T-cell (primary cell): ENCODE results near the gene CDCA4. TPM values are rescaled to one million over a fixed set of nuclear protein-coding genes. Genes with fewer than 3 reads are reported as not detected.
A peak's percentile ranks its signal among the peaks of the same experiment; 100 is the strongest.

Source experiments
- ATAC-seq, 4 experiments: fragments of 200-7000 bp in 3 of 4; fragments of 150-1000 bp in 1 of 4; cut with Tn5 transposase; replicated peaks in 1 of 4; 1 replicate in 3 of 4; 2 replicates in 1 of 4; pipeline ENCODE4 v1.10.0; 2021; ENCODE audit warnings: moderate library complexity in 3 of 4, mild to moderate bottlenecking in 2 of 4, moderate number of reproducible peaks in 1 of 4
- CTCF ChIA-PET, 2 donors: fragments of 300-600 bp; sonication (Branson Sonifier 250); formaldehyde crosslinking; loops; one replicate each; lab custom pipeline; 2022; ENCODE audit warnings: antibody characterized with exemption in 2 of 2; lab: Charles Lee
- POLR2A ChIA-PET, 2 donors: fragments of 300-600 bp; sonication (Branson Sonifier 250); formaldehyde crosslinking; loops; one replicate each; lab custom pipeline; 2022; ENCODE audit warnings: antibody characterized with exemption in 2 of 2; lab: Charles Lee
- DNase-seq, 35 experiments: peaks; one replicate each; pipeline versions ENCODE4 v3.0.0 to v3.0.0-alpha.2; 2013 to 2023
- H3K27ac ChIP-seq: one replicate; pipeline ENCODE4 v1.5.1; 2013; ENCODE audit warnings: low read length
- H3K27me3 ChIP-seq, 2 experiments: replicated peaks in 1 of 2; 1 replicate in 1 of 2; 2 replicates in 1 of 2; pipeline versions ENCODE4 v1.6.1 to v1.7.0; 2013; ENCODE audit warnings: low read length in 1 of 2, mixed read lengths in 1 of 2; ENCODE audit not compliant: control insufficient read depth in 2 of 2, insufficient read depth in 2 of 2; ENCODE audit errors: extremely low read depth in 1 of 2
- H3K36me3 ChIP-seq, 2 donors: 1 replicate in 1 of 2; 2 replicates in 1 of 2; pipeline versions ENCODE4 v1.6.1 to v1.7.0; 2013; ENCODE audit warnings: low read length in 1 of 2; ENCODE audit not compliant: control insufficient read depth in 2 of 2, insufficient read depth in 1 of 2; ENCODE audit errors: extremely low read depth in 1 of 2
- H3K4me1 ChIP-seq, 2 experiments: 1 replicate in 1 of 2; 2 replicates in 1 of 2; pipeline versions ENCODE4 v1.6.1 to v1.7.0; 2013; ENCODE audit warnings: low read length in 2 of 2, mixed read lengths in 1 of 2; ENCODE audit not compliant: insufficient read depth in 2 of 2, control insufficient read depth in 1 of 2; ENCODE audit errors: extremely low read depth in 1 of 2
- H3K4me3 ChIP-seq, 2 donors: 1 replicate in 1 of 2; 2 replicates in 1 of 2; pipeline versions ENCODE4 v1.5.1 to v1.7.0; 2013; ENCODE audit warnings: mild to moderate bottlenecking in 2 of 2, low read length in 1 of 2, moderate library complexity in 1 of 2; ENCODE audit not compliant: control insufficient read depth in 1 of 2; ENCODE audit errors: extremely low read depth in 1 of 2
- H3K9me3 ChIP-seq: 2 replicates; pipeline ENCODE4 v1.7.0; 2013
- H3K27ac Mint-ChIP-seq, 2 donors: one replicate each; pipeline ENCODE4 v1.8.0; 2020 to 2021; ENCODE audit warnings: mild to moderate bottlenecking in 2 of 2, mixed read lengths in 2 of 2
- H3K27me3 Mint-ChIP-seq, 2 donors: one replicate each; pipeline ENCODE4 v1.8.0; 2021 to 2022; ENCODE audit warnings: mixed read lengths in 2 of 2
- H3K36me3 Mint-ChIP-seq: one replicate; pipeline ENCODE4 v1.8.0; 2021; ENCODE audit warnings: mixed read lengths
- H3K4me1 Mint-ChIP-seq, 3 donors: one replicate each; pipeline ENCODE4 v1.8.0; 2020 to 2022; ENCODE audit warnings: mixed read lengths in 3 of 3, mild to moderate bottlenecking in 1 of 3
- H3K4me3 Mint-ChIP-seq, 3 donors: one replicate each; pipeline ENCODE4 v1.8.0; 2020 to 2022; ENCODE audit warnings: mild to moderate bottlenecking in 3 of 3, mixed read lengths in 3 of 3, moderate library complexity in 3 of 3
- H3K9me3 Mint-ChIP-seq, 3 donors: one replicate each; pipeline ENCODE4 v1.8.0; 2020 to 2022; ENCODE audit warnings: mixed read lengths in 3 of 3
- WGBS: methylation state at CpG from one replicate; pipeline ENCODE4 v1.1.5; 2013; ENCODE audit warnings: missing lambda C conversion rate; ENCODE audit not compliant: insufficient coverage; 5-methylcytosine and 5-hydroxymethylcytosine counted together
- total RNA-seq, 35 experiments: library from RNA in 6 of 35; stranded (reverse) in 6 of 35; fragments of 120-200 nt in 1 of 35; gene quantifications; one replicate each; pipeline versions ENCODE4 v1.2.1 to v1.2.4 and lab custom pipeline; 2013 to 2026

CDCA4 gene
- total RNA-seq, 5 donors from 2014 or later (not counting 1 experiment from before 2014, with no cell fraction given) = 13.0 to 20.1 (median 15.8) TPM

- no peaks in the 10 kb centered on the region for H3K36me3 ChIP-seq
- no peaks in the 10 kb centered on the region for H3K36me3 Mint-ChIP-seq
- peaks cover 68 to 81% (median 78%) of the 10 kb centered on the region in 3 donors for H3K4me1 Mint-ChIP-seq
- peak in 10 of 35 experiments; percentile 33 to 76 (median 50) for DNase-seq
- ChIA-PET POLR2A (no interaction called here), CTCF (interaction anchor here in 1 of 2 donors (0.6 kb wide), 1 partner anchor 111 kb away, joined by 4 read pairs; no protein-coding TSS in a partner anchor)
- H3K27me3 ChIP-seq = peaks cover 0 to 4% of the 10 kb centered on the region in 2 experiments
- no peak overlapping the region for H3K4me3 ChIP-seq
- H3K4me1 ChIP-seq = peaks cover 34 to 89% of the 10 kb centered on the region in 2 experiments
- peak overlapping the region; percentile 97 to 98 for H3K27ac Mint-ChIP-seq
- H3K9me3 ChIP-seq = no peaks in the 10 kb centered on the region
- peak in 3 of 4 experiments; percentile 21 to 28 (median 24) for ATAC-seq
- 29% methylated on average over 18 of the region's 18 CpGs for WGBS
- H3K27me3 Mint-ChIP-seq = no peaks in the 10 kb centered on the region
- H3K4me3 Mint-ChIP-seq = peak overlapping the region; percentile 47 to 82 (median 62)
- peak overlapping the region; percentile 96 for H3K27ac ChIP-seq
- H3K9me3 Mint-ChIP-seq = no peaks in the 10 kb centered on the region
Measured at GRCh38 chr14:105067140-105067968, 46.5 kb upstream of the CDCA4 start.

DNA sequence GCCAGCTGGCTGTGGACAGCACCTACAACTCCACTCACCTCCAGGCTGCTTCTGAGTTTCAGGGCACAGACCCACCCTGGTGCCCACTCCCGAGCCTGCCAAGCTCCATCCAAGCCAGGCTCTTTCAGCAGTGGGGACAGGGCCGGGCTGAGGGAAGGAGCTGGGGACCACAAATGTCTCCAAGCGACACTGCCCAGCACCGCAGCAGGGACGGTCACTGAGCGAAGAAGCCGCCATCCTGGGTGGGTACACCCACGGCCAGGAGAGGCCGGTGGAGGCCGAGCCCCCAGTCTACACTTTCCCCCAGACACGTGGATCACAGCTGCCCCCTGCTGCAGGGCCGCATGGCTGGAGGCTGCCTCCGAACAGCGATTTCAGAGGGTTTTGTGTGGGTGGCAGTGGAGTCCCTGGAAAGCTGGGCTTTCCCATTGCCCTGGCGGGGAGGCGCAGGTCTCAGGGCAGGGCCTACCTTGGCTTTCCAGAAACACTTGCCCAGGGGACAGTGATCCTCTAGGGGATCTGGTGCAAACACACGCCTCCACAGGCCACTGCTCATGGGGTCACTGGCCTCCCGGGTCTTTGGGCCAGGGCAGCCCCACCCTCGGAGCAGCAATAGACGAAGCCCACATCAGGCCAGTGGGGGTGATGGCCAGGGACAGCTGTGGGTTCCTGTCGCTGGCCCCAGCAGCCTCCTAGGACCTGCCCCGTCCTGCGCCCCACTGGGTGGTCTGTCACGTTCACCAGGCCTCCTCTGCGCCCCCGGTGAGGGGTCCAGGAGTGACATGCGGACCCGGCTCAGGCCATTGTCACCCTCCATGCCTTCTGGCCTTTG, 45.6 kb upstream of the CDCA4 start:
- CTCF ChIA-PET = interaction anchor here (0.6 to 1.4 kb wide), 3 partner anchors 19 to 112 kb away, joined by 4 to 6 read pairs (median 5); no protein-coding TSS in a partner anchor

DNA sequence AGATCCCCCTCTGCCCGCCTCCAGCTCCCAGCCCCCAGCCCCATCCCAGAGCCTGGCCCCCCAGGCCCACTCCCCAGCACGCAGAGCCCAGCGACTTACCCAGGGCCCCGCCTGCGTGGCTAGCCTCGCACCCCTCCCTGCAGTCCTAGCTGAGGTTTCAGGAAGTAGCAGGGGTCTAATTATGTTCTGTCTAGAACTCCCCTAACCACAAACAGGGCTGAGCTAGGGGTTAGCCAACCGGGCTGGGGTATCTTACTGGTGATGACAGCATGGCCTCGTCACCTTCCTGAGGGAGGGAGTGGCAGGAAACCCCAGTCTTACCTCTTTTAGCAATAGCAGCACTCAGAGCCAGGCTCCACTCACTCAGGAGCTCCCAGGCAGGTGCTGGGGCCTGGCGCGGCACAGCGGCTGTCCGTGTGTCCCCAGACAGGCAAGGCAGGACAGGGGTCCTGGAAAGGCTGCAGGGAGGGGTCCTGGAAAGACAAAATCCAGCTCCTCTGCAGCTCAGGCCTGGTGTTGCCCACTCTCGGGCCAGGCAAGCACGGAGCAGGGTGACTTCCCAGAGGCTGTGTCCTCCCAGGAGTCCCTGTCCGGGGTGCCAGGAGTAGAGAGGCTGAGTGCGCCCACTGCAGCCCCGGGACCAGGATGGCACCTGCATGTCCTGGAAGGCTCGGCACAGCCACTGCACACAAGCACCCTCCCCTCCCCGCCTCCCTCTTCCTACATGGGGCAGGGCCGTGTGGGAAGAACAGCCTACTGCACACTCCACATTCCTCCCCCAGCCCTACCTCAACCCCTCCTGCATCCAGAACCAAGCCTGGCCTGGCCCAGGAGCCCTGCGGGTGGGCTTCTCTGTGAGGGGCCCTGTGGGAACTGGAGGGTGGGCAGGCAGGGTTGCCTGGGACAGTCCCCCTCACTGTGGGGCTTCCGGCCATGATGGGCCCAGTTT, 44.7 kb upstream of the CDCA4 start, which contains the start of gene GPR132:
GPR132 (minus strand) TSS at position 151 of the 949 bp plus-strand sequence. CDS start 10,010 bp downstream, outside the sequence.
- peak within 1 kb of the TSS; percentile 96 for H3K27ac ChIP-seq
- peaks cover 43 to 99% of the 10 kb centered on the region in 2 experiments for H3K4me1 ChIP-seq
- Mint-ChIP-seq H3K9me3 (no peaks in the 10 kb centered on the region), H3K27me3 (no peaks in the 10 kb centered on the region), H3K27ac (peak within 1 kb of the TSS; percentile 97 to 98), H3K4me1 (peaks cover 76 to 80% (median 80%) of the 10 kb centered on the region in 3 donors), H3K36me3 (peaks cover 5% of the 10 kb centered on the region), H3K4me3 (peak within 1 kb of the TSS; percentile 80 to 85 (median 82))
- WGBS = 19% methylated on average over 14 of the region's 22 CpGs
- no peaks in the 10 kb centered on the region for H3K36me3 ChIP-seq
- DNase-seq = peak; percentile 61 to 98 (median 93)
- ATAC-seq = peak; percentile 89 to 93 (median 90)
- H3K27me3 ChIP-seq = no peaks in the 10 kb centered on the region
- peak within 1 kb of the TSS; percentile 87 to 90 for H3K4me3 ChIP-seq
- ChIA-PET CTCF (interaction anchor here in 1 of 2 donors (0.6 to 1.4 kb wide), 11 partner anchors 9 to 416 kb away, joined by 3 to 11 read pairs (median 4); partner anchors contain the start of genes BRF1, CDCA4 and CLBA1), POLR2A (interaction anchor here (0.5 to 1.3 kb wide), 18 partner anchors 8 to 1506 kb away, joined by 3 to 5 read pairs (median 4); partner anchors contain the start of genes BRF1 (in 1 of the 2), BTBD6 (in 1 of the 2), CDCA4 (in 1 of the 2) and CRIP1 (in 1 of the 2))
- no peaks in the 10 kb centered on the region for H3K9me3 ChIP-seq

More for the DNA sequence above, 45.6 kb upstream of the CDCA4 start:
- peaks cover 0 to 2% of the 10 kb centered on the region in 2 experiments for H3K27me3 ChIP-seq
- no peaks in the 10 kb centered on the region for H3K9me3 Mint-ChIP-seq
- peaks cover 74 to 82% (median 82%) of the 10 kb centered on the region in 3 donors for H3K4me1 Mint-ChIP-seq
- H3K4me1 ChIP-seq = peaks cover 41 to 98% of the 10 kb centered on the region in 2 experiments
- peak overlapping the region; percentile 97 to 98 for H3K27ac Mint-ChIP-seq
- H3K4me3 Mint-ChIP-seq = peak overlapping the region; percentile 80 to 85 (median 82)
- no peaks in the 10 kb centered on the region for H3K9me3 ChIP-seq
- H3K27me3 Mint-ChIP-seq = no peaks in the 10 kb centered on the region
- H3K36me3 Mint-ChIP-seq = peaks cover 5% of the 10 kb centered on the region
- POLR2A ChIA-PET = interaction anchor here (0.6 to 1.3 kb wide), 5 partner anchors 9 to 223 kb away, joined by 3 to 5 read pairs (median 3); partner anchors contain the start of gene CDCA4 (in 1 of the 2)
- H3K4me3 ChIP-seq = peak overlapping the region; percentile 87 to 90
- 78% methylated on average over 16 of the region's 28 CpGs for WGBS
- no peaks in the 10 kb centered on the region for H3K36me3 ChIP-seq
- no peak for ATAC-seq
- H3K27ac ChIP-seq = peak overlapping the region; percentile 96
- peak in 1 of 35 experiments; percentile 41 for DNase-seq

- Histone ChIP-seq H3K27ac (peak overlapping the region; percentile 96), H3K4me1 (peaks cover 48 to 99% of the 10 kb centered on the region in 2 experiments), H3K4me3 (peak overlapping the region; percentile 87 to 90), H3K36me3 (no peaks in the 10 kb centered on the region), H3K27me3 (no peaks in the 10 kb centered on the region), H3K9me3 (no peaks in the 10 kb centered on the region)
- WGBS = 22% methylated on average over 12 of the region's 12 CpGs
- no peaks in the 10 kb centered on the region for H3K9me3 Mint-ChIP-seq
- H3K4me1 Mint-ChIP-seq = peaks cover 76 to 80% (median 80%) of the 10 kb centered on the region in 3 donors
- H3K27ac Mint-ChIP-seq = peak overlapping the region; percentile 97 to 98
- DNase-seq (peak in 5 of 35 experiments; percentile 25 to 57 (median 34)), ATAC-seq (no peak)
- H3K4me3 Mint-ChIP-seq = peak overlapping the region; percentile 80 to 85 (median 82)
- ChIA-PET CTCF (interaction anchor here in 1 of 2 donors (0.6 to 1.4 kb wide), 9 partner anchors 8 to 417 kb away, joined by 3 to 11 read pairs (median 4); partner anchors contain the start of genes BRF1, CDCA4 and CLBA1), POLR2A (interaction anchor here (0.7 to 1.3 kb wide), 11 partner anchors 9 to 422 kb away, joined by 3 to 5 read pairs (median 4); partner anchors contain the start of genes BRF1 (in 1 of the 2), BTBD6 (in 1 of the 2), CDCA4 (in 1 of the 2) and CRIP1 (in 1 of the 2))
- no peaks in the 10 kb centered on the region for H3K27me3 Mint-ChIP-seq
- peaks cover 5% of the 10 kb centered on the region for H3K36me3 Mint-ChIP-seq
Measured at GRCh38 chr14:105064721-105065143, 43.8 kb upstream of the CDCA4 start.

DNA sequence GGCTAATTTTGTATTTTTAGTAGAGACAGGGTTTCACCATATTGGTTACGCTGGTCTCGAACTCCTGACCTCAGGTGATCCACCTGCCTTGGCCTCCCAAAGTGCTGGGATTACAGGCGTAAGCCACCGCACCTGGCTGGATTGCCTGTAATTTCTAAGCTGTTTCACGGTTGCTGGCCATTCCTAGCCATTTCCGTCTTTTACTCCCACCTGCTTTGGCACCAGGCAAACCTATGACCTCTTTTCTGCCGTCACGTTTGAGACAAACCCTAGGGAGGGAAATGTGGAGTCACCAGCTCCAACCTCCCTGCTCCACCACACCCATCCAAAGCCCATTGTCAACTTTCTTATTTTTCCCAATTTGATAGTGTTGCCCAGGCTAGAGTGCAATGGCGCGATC, 43.1 kb upstream of the CDCA4 start:
- DNase-seq = no peak
- Mint-ChIP-seq H3K36me3 (peaks cover 5% of the 10 kb centered on the region), H3K4me3 (peak overlapping the region; percentile 80 to 85 (median 82)), H3K4me1 (peaks cover 77 to 83% (median 82%) of the 10 kb centered on the region in 3 donors), H3K9me3 (no peaks in the 10 kb centered on the region), H3K27me3 (no peaks in the 10 kb centered on the region), H3K27ac (peak overlapping the region; percentile 97 to 98)
- 67% methylated on average over 4 of the region's 10 CpGs for WGBS
- no peak for ATAC-seq
- ChIA-PET CTCF (interaction anchor here in 1 of 2 donors (1.0 kb wide), 1 partner anchor 237 kb away, joined by 3 read pairs; the partner anchor contains the start of gene BRF1), POLR2A (interaction anchor here in 1 of 2 donors (0.7 kb wide), 1 partner anchor 9 kb away, joined by 3 read pairs; no protein-coding TSS in a partner anchor)
- H3K27me3 ChIP-seq = no peaks in the 10 kb centered on the region
- peaks cover 54 to 99% of the 10 kb centered on the region in 2 experiments for H3K4me1 ChIP-seq
- no peaks in the 10 kb centered on the region for H3K9me3 ChIP-seq
- no peaks in the 10 kb centered on the region for H3K36me3 ChIP-seq
- peak overlapping the region; percentile 96 for H3K27ac ChIP-seq
- H3K4me3 ChIP-seq = peak overlapping the region; percentile 87 to 90
